Keratinocyte (primary cell): ENCODE measurements around the gene CDH13.

ENCODE experiments used
- EZH2 ChIP-seq: IDR thresholded peaks from one replicate; pipeline ENCODE4 v1.6.1; 2012; ENCODE audit warnings: inconsistent platforms, mild to moderate bottlenecking, low read length, moderate library complexity
- TF ChIP-seq, protein P1 (sequence below), 3 experiments: IDR thresholded peaks in 1 of 3; conservative IDR thresholded peaks in 1 of 3; optimal IDR thresholded peaks in 1 of 3; 2 replicates in 2 of 3; 3 replicates in 1 of 3; pipeline versions ENCODE3 to v1.5.1; 2011; ENCODE audit warnings: low read length in 3 of 3, mild to moderate bottlenecking in 3 of 3, moderate library complexity in 2 of 3, control low read depth in 1 of 3, inconsistent platforms in 1 of 3; ENCODE audit not compliant: insufficient read depth in 2 of 3; ENCODE audit errors: extremely low read depth in 1 of 3

- TF ChIP-seq, protein P1, sequence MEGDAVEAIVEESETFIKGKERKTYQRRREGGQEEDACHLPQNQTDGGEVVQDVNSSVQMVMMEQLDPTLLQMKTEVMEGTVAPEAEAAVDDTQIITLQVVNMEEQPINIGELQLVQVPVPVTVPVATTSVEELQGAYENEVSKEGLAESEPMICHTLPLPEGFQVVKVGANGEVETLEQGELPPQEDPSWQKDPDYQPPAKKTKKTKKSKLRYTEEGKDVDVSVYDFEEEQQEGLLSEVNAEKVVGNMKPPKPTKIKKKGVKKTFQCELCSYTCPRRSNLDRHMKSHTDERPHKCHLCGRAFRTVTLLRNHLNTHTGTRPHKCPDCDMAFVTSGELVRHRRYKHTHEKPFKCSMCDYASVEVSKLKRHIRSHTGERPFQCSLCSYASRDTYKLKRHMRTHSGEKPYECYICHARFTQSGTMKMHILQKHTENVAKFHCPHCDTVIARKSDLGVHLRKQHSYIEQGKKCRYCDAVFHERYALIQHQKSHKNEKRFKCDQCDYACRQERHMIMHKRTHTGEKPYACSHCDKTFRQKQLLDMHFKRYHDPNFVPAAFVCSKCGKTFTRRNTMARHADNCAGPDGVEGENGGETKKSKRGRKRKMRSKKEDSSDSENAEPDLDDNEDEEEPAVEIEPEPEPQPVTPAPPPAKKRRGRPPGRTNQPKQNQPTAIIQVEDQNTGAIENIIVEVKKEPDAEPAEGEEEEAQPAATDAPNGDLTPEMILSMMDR (optimal IDR thresholded peaks at IDR 0.05 in 1 of 3, IDR thresholded peaks at IDR 0.05 in 1 of 3, conservative IDR thresholded peaks at IDR 0.05 in 1 of 3; ENCODE audit: extremely low read depth in 1 of 3, insufficient read depth in 2 of 3, low read length in 3 of 3): no peak
- no peak for TF ChIP-seq EZH2
Observed at GRCh38 chr16:83725313-83725712, 1098.5 kb downstream of the CDH13 start.
